ENCODE measurements around the gene ZNF106. TPM values are rescaled to one million over a fixed set of nuclear protein-coding genes. Genes with fewer than 3 reads are reported as not detected.

The ZNF106 gene
- total RNA-seq, 1 experiment from 2014 or later, result 34.7 TPM

DNA sequence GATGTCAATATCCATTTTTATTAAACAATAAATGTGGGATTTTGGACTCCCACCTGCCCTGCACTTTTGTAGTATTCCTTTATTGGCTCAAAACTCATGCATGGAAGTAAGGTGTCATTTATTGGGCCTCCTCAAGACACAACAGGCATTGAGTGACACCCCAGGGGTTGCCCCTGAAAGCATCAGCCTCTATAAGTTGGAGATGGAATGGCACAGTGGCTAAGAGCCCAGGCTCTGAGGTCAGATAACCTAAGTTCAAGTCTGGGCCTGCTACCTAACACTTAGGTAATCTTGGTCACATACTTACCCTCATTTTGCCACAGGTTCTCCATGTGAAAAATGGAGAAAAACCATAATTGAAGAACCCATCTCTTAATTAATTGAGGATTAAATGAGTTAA is 127.0 kb downstream of the ZNF106 start:
- no peaks in the 10 kb centered on the region for H3K9me3 Mint-ChIP-seq (ENCODE audit: low read depth, unreplicated experiment)
- no peak overlapping the region for H3K4me3 Mint-ChIP-seq (ENCODE audit: low read depth, unreplicated experiment)
- CTCF ChIA-PET, result no interaction called here
- no peak for DNase-seq
- TF ChIP-seq, protein P1, sequence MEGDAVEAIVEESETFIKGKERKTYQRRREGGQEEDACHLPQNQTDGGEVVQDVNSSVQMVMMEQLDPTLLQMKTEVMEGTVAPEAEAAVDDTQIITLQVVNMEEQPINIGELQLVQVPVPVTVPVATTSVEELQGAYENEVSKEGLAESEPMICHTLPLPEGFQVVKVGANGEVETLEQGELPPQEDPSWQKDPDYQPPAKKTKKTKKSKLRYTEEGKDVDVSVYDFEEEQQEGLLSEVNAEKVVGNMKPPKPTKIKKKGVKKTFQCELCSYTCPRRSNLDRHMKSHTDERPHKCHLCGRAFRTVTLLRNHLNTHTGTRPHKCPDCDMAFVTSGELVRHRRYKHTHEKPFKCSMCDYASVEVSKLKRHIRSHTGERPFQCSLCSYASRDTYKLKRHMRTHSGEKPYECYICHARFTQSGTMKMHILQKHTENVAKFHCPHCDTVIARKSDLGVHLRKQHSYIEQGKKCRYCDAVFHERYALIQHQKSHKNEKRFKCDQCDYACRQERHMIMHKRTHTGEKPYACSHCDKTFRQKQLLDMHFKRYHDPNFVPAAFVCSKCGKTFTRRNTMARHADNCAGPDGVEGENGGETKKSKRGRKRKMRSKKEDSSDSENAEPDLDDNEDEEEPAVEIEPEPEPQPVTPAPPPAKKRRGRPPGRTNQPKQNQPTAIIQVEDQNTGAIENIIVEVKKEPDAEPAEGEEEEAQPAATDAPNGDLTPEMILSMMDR (IDR thresholded peaks at IDR 0.05; ENCODE audit: unreplicated experiment), result no peak
- H3K27me3 Mint-ChIP-seq (ENCODE audit: unreplicated experiment), result peaks cover 13% of the 10 kb centered on the region
- H3K4me1 Mint-ChIP-seq (ENCODE audit: low read depth, unreplicated experiment), result no peaks in the 10 kb centered on the region
- intact Hi-C loops (cut with micrococcal nuclease; ENCODE audit: unreplicated experiment), result no loop called here
- H3K36me3 Mint-ChIP-seq (ENCODE audit: insufficient read depth, unreplicated experiment), result no peaks in the 10 kb centered on the region
- no TSS peak for BruUV-seq (replicated peaks)
- no peak overlapping the region for H3K27ac Mint-ChIP-seq (ENCODE audit: unreplicated experiment)

DNA sequence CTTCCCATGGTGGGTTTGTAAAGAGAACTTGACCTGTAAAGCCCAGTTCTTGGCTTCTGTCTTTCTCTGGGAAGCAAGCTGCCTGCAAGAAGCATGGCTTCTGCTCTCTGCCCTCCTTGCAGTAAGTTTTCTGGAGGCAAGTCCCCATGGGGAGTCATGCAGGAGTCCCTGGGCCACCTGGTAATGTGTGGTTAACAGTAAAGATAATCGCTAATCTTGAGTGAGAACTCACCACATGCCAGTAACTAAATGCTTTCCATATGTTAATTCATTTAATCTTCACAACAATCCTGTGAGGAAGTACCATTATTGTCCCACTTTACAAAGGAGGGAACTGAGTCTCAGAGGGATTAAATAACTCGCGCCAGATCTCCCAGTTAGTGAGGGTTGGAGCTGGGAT is 127.5 kb downstream of the ZNF106 start:
- BruUV-seq (replicated peaks), result no TSS peak
- no peaks in the 10 kb centered on the region for H3K36me3 Mint-ChIP-seq (ENCODE audit: insufficient read depth, unreplicated experiment)
- no peaks in the 10 kb centered on the region for H3K9me3 Mint-ChIP-seq (ENCODE audit: low read depth, unreplicated experiment)

More for the DNA sequence above, 127.5 kb downstream of the ZNF106 start:
- H3K27ac Mint-ChIP-seq (ENCODE audit: unreplicated experiment), result no peak overlapping the region
- CTCF ChIA-PET, result no interaction called here
- peaks cover 13% of the 10 kb centered on the region for H3K27me3 Mint-ChIP-seq (ENCODE audit: unreplicated experiment)
- DNase-seq, result no peak
- intact Hi-C loops (cut with micrococcal nuclease; ENCODE audit: unreplicated experiment), result no loop called here
- H3K4me3 Mint-ChIP-seq (ENCODE audit: low read depth, unreplicated experiment), result no peak overlapping the region
- no peaks in the 10 kb centered on the region for H3K4me1 Mint-ChIP-seq (ENCODE audit: low read depth, unreplicated experiment)
- TF ChIP-seq, protein P1 (IDR thresholded peaks at IDR 0.05; ENCODE audit: unreplicated experiment), result no peak

Other genes starting within 250 kb of the ZNF106 start
- gene GANC, start 217.9 kb downstream of the ZNF106 start, total RNA-seq (2022), result 10.8 and 12.7 TPM in 2 replicates
- 30.1 and 31.2 TPM in 2 replicates for gene TMEM87A, start 217.7 kb downstream of the ZNF106 start, total RNA-seq (2022)
- gene CAPN3, start 131.6 kb downstream of the ZNF106 start, total RNA-seq (2022), result 2.1 and 2.3 TPM in 2 replicates
- gene SNAP23, start 4.5 kb upstream of the ZNF106 start, total RNA-seq (2022), result 53.7 and 54.8 TPM in 2 replicates
- 9.2 and 13.7 TPM in 2 replicates for gene LRRC57, start 57.7 kb upstream of the ZNF106 start, total RNA-seq (2022)
- 10.7 and 11.7 TPM in 2 replicates for gene HAUS2, start 57.7 kb upstream of the ZNF106 start, total RNA-seq (2022)
- gene STARD9, start 84.5 kb upstream of the ZNF106 start, total RNA-seq (2022), result 0.59 and 0.92 TPM in 2 replicates
- gene CDAN1, start 246.0 kb upstream of the ZNF106 start, total RNA-seq (2022), result 11.3 TPM in 2 replicates